ENCODE data around the gene AGAP3.

The AGAP3 gene

DNA sequence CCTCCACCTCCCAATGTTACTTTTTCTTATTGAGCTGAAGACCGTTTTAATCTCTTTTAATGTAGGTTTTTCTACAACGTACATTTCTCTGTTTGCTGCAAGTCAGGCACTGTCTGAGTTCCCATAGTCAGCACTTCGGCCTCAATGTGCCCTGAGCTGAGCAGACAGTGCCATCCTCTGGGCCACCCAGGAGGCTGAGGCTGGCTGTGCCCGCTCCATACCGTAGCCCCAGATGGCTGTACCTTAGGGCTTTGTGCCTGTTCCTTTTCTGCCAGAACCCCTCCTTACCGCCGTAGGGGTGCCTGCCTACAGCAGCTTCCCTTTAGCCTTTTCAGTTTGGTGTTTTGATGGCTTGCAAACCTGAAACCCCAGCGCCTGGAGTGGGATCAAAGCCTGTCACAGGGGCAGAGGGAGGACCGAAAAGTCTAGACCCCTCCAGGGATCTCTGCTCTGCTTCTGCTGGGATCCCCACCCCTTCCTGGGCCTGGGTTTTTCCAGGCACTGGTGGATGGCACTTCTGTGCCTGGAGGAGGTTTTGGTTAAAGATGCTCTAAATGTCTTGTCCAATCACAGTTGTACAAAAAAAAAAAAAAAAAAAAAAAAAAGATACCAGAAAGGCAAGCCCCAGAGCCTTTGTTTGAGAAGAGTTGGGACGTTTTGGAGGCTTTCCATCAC, 9.0 kb downstream of the AGAP3 start:
- peak overlapping the region; percentile 49 for H3K27ac ChIP-seq
- POLR2A ChIA-PET (ENCODE audit: low non-redundant PET) = interaction anchor here (0.6 kb wide), 1 partner anchor 439 kb away, joined by 5 read pairs; no protein-coding TSS in a partner anchor

DNA sequence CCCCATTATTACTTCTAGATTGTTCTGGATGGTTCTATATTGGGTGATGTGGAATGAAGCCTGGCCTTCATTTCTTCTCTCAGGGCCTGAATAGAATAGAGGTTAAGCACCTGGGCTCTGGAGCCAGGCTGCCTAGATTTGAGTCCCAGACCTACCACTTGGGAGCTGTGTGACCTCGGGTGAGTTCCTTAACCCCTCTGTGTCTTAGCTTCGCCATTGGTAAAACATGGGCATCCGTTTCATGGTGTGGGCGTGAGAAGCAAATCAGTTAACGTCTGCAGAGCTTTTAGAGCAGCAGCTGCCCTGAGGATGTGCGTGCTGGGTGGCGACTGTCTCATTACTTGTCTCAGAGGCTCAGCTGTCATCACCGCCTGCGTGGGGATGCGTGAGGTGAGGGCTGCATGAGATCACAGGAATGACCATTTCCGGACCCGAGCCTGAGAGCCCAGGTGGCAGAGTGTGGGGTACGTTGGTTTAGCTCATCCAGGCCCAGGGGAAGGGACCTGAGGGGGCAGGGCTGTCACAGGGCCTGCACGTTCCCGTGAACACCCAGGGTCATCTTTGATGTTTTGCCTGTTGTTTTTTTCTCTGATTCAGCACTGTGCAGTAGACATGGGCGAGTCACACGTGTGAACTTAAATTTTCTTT, 9.7 kb downstream of the AGAP3 start:
- POLR2A ChIA-PET (ENCODE audit: low non-redundant PET) = no interaction called here
- TF ChIP-seq, protein P1, sequence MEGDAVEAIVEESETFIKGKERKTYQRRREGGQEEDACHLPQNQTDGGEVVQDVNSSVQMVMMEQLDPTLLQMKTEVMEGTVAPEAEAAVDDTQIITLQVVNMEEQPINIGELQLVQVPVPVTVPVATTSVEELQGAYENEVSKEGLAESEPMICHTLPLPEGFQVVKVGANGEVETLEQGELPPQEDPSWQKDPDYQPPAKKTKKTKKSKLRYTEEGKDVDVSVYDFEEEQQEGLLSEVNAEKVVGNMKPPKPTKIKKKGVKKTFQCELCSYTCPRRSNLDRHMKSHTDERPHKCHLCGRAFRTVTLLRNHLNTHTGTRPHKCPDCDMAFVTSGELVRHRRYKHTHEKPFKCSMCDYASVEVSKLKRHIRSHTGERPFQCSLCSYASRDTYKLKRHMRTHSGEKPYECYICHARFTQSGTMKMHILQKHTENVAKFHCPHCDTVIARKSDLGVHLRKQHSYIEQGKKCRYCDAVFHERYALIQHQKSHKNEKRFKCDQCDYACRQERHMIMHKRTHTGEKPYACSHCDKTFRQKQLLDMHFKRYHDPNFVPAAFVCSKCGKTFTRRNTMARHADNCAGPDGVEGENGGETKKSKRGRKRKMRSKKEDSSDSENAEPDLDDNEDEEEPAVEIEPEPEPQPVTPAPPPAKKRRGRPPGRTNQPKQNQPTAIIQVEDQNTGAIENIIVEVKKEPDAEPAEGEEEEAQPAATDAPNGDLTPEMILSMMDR (conservative IDR thresholded peaks at IDR 0.05; ENCODE audit: low read depth) = no peak
- CTCF ChIA-PET = interaction anchor here (0.5 kb wide), 1 partner anchor 1711 kb away, joined by 4 read pairs; no protein-coding TSS in a partner anchor
- H3K27ac ChIP-seq = peak overlapping the region; percentile 9; the same call in 1 of the 2 replicates
- DNase-seq (ENCODE audit: low spot score) = no peak

More for the DNA sequence above, 9.0 kb downstream of the AGAP3 start:
- TF ChIP-seq, protein P1 (conservative IDR thresholded peaks at IDR 0.05; ENCODE audit: low read depth) = no peak
- CTCF ChIA-PET = interaction anchor here (0.5 kb wide), 1 partner anchor 1710 kb away, joined by 4 read pairs; no protein-coding TSS in a partner anchor
- DNase-seq (ENCODE audit: low spot score) = no peak

DNA sequence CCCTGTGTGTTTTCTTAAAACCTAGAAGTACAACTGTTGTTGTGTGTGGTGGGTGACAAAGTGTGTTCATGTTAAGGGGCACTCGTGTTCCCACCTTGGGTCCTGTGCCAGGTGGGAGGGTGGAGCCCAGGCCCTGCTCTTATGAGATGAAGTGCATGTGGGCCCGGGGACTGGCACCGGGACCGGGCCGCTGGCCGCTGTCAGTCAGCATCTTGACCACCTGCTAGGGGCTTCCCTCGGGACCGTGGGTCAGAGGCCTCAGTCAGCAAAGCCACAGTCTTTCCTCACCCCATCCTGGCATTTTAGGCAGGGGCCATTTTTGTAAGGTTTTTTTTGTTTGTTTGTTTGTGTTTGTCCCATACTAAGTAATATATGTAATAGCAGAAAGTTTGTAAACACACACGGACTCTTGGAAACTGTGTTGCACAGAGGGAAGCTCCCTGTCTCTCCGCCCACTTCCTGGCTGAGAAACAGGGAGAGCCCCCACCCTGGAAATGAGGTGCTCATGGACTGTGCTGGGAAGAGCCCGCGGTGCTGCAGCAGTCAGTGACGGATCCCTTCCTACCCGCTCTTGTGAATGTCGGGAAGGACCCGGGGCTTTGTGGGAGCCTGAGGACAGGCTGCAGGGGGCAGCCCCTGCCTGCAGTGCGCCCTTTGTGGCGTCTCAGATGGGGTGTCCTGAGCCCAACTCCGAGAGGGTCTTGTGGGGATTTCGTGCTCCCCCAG, 13.4 kb downstream of the AGAP3 start:
- ChIA-PET POLR2A (ENCODE audit: low non-redundant PET) (no interaction called here), CTCF (no interaction called here)
- TF ChIP-seq, protein P1 (conservative IDR thresholded peaks at IDR 0.05; ENCODE audit: low read depth) = no peak
- H3K27ac ChIP-seq = peak overlapping the region; percentile 26; the same call in 1 of the 2 replicates
- no peak for DNase-seq (ENCODE audit: low spot score)

DNA sequence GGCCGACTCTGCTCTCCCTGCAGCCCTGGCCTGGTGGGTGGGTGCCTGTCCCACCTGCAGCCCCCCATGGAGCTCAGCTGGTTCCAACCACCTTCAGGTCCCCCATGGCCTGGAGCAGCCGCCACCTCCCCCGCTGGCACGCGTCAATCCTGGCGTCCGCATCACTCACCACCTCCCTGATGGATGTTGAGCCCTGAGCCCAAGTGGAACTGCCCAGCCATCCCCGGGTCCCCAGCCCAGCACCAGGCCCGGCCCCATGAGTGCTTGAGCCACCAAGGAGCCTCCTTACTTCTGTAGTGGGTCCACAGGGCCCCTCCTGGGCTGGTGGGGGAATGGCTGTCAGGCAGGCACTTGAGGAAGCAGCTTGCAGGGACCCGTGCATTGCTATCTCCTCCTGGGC, 14.6 kb downstream of the AGAP3 start:
- TF ChIP-seq, protein P1 (conservative IDR thresholded peaks at IDR 0.05; ENCODE audit: low read depth) = no peak
- DNase-seq (ENCODE audit: low spot score) = no peak
- ChIA-PET POLR2A (ENCODE audit: low non-redundant PET) (no interaction called here), CTCF (no interaction called here)
- H3K27ac ChIP-seq = peak overlapping the region; percentile 26

DNA sequence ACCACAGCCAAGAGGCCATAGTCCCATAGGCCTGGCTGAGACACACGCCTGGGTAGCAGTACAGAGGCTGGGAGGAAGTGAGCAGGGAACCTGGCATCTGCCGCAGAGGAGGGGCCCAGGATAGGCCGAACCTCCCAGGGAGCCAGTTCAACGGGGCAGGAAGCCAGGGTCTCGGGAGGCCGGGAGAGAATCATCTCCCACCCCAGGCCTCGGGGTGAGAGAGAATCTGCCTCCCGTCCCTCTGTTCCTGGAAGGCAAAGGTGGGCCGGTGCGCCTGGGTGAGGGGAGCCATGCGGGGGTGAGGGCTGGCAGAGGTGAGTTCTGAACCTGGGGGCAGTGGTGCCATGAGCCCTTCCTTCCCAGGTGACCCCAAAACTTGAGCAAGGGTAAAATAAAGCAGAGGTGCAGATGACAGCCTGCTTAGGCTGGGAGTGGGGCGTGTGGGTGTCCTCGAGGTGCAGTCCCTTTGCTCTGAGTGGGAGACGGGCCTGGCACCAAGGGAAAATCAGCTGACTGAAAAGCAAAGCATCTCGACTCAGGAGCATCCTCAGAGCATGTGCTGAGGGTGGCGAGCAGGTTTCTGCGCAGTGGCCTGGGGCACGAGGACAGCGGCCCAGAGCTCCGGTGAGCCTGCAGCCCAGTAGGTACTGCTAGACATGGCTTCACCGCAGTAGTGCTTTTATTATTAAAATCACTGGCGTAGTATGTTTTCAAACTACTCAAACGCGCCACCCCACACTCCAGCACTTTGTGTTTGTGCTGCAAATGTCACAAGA, 15.5 kb downstream of the AGAP3 start:
- DNase-seq (ENCODE audit: low spot score) = no peak
- H3K27ac ChIP-seq = peak overlapping the region; percentile 26
- TF ChIP-seq, protein P1 (conservative IDR thresholded peaks at IDR 0.05; ENCODE audit: low read depth) = no peak
- ChIA-PET CTCF (no interaction called here), POLR2A (ENCODE audit: low non-redundant PET) (no interaction called here)

DNA sequence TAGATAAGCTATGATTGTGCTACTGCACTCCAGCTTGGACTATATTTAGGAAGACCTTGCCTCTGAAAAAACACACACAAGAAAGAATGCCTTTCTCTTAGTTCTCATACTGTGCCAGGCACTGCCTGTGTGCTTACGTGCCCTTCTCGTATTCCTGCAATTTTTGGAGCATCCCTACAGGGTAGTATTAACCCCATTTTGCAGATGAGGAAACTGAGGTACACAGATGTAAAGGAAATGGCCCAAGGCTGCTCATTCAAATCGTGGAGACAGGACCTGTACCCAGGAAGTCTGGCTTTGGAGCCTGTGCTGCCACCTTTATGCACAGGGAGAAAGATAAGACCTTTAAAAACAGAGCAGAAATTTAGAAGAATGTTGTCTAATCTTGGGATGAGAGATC, 16.7 kb downstream of the AGAP3 start:
- TF ChIP-seq, protein P1 (conservative IDR thresholded peaks at IDR 0.05; ENCODE audit: low read depth) = no peak
- no peak for DNase-seq (ENCODE audit: low spot score)
- CTCF ChIA-PET = interaction anchor here (0.7 kb wide), 1 partner anchor 204 kb away, joined by 5 read pairs; no protein-coding TSS in a partner anchor
- POLR2A ChIA-PET (ENCODE audit: low non-redundant PET) = no interaction called here
- no peak overlapping the region for H3K27ac ChIP-seq
